ENCODE measurements around the gene SHROOM1.
A peak's percentile ranks its signal among the peaks of the same experiment; 100 is the strongest.

The SHROOM1 gene

DNA sequence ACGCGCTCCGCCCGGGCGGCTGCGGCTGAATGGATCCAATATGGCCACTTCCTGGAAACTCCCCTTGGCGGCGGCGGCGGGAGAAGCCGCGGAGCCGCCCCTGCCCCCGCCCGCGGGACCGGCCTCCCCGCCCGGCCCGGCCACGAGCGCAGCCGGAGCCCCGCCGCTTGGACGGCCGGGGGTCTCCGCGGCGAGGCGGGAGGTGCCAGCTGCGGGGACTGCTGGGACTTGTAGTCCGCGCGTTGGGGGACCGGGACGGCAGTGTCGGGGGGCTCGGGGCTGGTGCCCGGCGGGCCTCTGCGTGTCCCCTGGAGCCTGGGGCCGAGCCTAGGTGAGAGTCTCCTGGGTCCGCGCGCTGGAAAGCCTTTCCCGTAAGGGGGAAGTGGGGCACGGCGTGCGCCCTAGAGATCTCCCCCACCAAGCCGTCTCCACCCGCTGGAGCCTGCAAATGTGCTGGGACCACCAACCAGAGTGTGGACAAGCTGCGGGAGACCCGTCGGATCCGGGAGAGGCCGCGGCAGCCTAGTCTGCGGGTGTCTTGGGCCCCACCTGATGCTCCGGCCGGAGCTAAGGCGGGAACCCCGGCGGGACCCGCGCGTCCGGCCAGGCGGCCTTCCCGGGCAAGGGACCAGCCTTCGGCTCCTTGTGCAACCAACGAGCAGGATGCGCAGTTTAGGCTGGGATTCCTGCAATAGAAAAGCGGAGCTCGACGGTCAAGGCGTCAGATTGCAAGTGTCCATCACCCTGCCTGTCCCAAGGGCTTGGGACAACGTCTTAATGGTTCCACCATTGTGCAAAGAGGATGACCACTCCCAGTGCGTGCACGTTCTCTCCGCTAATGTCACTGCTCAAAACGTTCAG is 53.0 kb downstream of the SHROOM1 start, which contains the start of gene SEPTIN8:
SEPTIN8 (minus strand) TSS at position 31 of the 861 bp plus-strand sequence. CDS start 102 bp downstream, outside the sequence.
- DNase-seq, result peak in 11 of 14 donors; percentile 34 to 82 (median 65)

DNA sequence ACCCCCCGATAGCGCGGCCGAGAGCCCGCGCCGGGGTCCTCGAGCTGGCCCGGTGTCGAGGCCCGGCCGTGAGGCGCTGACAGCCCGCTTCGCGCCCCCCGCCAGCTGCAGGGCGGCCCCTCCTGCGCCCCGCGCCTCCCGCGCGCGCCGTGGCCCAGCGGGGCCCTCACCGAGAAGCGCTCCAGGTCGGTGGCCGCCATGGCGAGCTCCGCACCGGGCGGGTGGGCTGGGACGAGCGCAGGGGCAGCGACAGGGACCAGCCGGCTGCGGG is 53.6 kb downstream of the SHROOM1 start:
- no peak for DNase-seq

DNA sequence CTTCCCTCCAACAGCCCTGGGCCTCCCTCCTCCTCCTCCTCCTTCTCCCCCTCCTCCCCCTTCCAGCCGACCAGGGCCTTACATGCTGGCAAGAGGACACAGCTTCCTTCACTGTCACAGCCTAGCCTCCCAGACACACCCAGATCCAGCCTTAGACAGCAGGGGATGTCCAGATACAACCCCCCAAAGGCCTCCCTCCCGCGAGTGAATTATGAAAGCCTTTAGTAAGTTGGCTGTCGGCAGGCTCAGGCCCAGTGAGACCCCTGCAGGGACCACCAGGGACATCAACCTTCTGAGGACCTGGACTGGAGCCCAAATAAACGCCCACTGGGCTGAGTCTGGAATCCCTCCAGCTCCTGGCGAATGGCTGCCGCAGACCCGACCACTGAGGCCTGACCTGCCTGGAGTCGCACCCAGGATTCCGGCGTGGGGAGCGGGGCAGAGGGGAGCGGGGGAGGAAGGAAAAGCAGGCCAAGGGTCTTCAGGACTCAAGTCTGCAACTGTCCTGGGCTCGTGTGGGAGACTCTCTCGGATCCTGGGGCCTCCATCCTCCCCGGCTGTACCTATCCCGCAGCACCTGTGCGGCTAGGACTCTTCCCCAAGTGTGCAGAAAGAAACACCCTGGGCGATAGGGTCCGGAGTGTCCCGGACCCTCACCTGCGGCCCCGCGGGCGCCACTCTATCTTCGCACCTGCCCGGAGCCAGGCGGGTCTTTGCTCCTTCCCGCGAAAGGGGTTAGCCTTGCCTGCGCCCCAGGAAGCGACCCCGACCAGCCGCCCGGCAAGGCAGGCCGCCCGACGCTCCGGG is 54.1 kb downstream of the SHROOM1 start:
- DNase-seq, result peak in 11 of 14 donors; percentile 35 to 83 (median 58)

DNA sequence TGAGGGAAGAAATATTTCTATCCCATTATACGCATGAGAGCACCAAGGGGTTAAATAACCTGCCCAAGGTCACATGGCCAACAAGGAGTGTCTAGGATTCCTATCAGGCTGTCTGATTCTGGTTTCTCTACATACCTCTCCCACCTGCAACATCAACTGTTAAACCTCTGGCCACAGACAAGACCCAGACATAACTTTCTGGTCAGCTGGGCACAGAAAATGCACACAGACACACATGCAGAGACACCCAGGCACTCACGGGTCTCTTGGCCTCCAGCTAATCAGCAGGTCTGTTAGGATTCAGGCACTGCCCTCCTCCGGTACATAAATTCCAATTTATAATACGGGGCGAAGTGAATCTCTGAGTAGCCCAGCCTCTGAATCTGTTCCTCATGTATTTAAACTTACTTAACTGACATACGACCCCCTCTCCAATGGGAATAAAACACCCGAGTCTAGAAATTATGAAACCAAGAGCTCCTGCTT is 54.9 kb downstream of the SHROOM1 start:
- peak in 1 of 14 donors; percentile 46 for DNase-seq

DNA sequence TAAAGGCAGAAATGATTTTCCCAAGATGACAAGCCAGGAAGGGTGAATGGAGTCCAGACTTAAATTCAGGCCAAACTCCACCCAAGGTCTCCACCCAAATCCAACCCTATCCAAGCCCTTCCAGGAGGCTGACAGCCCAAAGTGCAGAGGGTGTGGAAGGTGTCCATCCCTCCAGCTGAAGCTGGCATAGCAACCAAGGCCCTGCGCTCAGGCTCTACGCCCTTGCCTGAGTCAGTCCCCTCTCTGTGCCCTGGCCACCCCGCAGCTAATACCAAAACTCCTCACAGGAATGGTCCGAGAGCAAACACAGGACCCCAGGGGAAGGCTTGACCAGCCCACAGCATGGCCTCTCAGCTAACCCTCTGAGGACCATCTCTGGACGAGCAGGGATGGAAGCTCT is 55.6 kb downstream of the SHROOM1 start:
- peak in 4 of 14 donors; percentile 20 to 50 (median 33) for DNase-seq

DNA sequence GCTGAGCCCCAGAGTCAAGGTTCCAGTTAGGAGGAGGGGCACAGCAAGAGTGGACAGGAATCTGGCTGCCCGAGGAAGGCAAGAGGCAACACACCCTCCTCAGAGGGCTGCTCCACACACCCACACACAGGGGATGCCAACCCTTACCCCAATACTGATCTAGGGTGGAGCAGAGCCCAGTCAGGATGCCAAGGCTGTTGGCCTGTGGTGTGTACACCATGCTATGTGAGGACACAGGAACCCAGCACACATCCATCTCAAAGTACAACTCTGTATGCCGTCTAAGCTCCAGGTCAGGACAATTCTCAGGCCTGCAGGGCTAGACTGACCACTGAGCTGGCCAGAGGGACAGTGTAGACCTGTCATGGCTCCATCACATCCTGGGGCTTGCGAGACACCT is 56.0 kb downstream of the SHROOM1 start:
- peak in 1 of 14 donors; percentile 53 for DNase-seq

DNA sequence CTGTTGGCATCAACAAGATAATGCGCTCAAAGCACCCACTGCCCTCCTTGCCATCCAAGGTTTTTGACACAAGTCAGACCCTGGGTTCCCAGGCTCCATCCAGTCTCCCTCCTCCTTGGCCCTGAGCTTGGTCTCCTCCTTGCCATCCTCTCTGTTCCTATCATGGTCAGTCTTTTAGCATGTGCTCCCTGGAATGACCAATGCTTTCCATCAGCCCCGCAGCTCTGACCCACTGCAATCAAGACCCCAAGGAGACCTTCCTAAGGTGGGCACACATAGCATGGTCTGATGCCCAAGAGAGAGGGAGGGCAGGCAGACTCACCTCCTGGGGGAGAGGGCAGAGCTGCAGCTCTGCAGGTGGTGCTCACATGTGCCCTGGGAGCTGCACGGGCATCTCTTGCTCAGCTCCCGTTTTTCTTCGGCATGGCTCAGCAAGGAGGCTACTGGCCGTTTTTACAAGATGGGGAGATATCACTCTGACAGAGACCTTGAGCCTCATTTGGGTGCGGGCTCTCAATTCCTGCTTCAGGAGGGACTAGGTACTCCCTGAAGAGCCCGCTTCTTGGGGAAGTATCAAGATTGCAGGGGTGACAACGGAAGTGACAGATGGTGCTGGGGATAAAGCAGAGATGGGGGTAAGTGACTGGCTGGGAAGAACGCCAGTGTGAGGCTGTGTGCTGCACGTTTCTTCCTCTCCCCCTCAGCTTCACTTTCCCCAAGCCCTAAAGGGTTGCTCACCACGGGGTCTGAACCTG is 56.7 kb downstream of the SHROOM1 start:
- peak in 3 of 14 donors; percentile 46 to 59 (median 52) for DNase-seq

DNA sequence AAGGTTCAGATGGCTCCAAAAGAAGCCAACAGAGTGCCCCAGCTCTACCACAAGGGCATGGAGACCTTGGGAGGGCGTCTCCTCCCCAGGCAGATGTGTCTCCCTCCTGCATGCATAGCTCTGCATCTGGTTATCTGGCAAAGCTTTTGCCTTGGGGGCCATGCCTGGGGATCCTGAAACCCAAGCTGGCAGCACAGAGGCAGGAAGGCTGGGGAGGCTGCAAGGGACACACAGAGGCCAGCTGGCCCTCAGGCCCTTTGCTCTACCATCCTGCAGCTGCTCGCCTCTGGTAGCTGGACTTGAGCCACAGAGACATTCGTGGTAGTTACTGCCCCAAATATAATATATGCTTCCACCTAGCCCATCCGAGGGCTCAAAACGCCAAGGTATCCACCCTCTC is 57.3 kb downstream of the SHROOM1 start:
- DNase-seq, result peak in 2 of 14 donors; percentile 19 to 24

DNA sequence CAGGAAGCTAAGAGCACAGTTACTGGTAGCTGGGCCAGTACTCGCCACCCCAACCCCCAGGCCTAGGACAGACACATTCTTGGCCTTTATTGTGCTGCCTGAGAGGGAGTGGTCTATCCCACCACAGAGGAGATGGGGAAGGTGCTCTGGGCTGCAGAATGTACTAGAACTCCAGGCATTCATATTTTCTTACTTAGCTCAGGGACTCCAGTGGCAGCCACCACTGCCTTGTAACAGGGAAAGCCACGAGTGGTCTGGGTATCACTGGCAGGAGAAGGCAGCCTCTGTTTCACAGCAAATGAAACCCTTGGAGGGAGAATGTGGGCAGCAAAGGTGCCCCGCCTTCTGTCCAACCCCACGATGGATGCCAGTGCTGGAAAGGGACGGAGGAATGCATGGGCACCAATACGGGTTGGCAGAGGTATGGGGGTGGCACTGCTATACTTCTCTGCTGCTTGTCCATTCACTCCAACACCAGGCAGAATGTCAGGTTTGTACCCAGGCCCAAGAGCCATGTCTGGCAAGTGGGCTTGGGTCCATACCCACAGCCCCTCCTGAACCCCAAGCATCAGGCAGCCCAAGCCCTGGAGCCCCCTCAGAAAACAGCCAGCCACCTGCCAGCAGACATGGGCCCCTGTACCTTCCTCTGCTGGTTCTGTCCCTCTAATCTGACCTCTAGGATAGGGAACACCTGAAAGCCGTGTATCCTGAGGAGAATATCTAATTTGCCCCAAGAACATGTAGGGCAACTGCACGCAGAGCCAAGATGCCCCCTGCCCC is 58.0 kb downstream of the SHROOM1 start:
- DNase-seq, result peak in 5 of 14 donors; percentile 19 to 69 (median 29)
